HG03565 (cell line): ENCODE measurements around the gene MBD5.

Source experiments
- ATAC-seq: cut with Tn5 transposase; IDR thresholded peaks from one replicate; pipeline ENCODE4 v1.9.1; 2021; ENCODE audit warnings: mild to moderate bottlenecking, moderate library complexity; ENCODE audit not compliant: unreplicated experiment

The MBD5 gene

GRCh38 chr2:148108385-148108784 is 87.5 kb downstream of the MBD5 start:
- ATAC-seq: no peak

- no peak for ATAC-seq
Observed at GRCh38 chr2:148110184-148110583, 89.3 kb downstream of the MBD5 start.

- ATAC-seq: no peak
Observed at GRCh38 chr2:148122788-148123187, 101.9 kb downstream of the MBD5 start.

- no peak for ATAC-seq
Observed at GRCh38 chr2:148124271-148124670, 103.4 kb downstream of the MBD5 start.

- no peak for ATAC-seq
Observed at GRCh38 chr2:148130581-148130980, 109.7 kb downstream of the MBD5 start.

- ATAC-seq: no peak
Observed at GRCh38 chr2:148132412-148132811, 111.5 kb downstream of the MBD5 start.

- ATAC-seq: no peak
Observed at GRCh38 chr2:148135705-148136104, 114.8 kb downstream of the MBD5 start.

- ATAC-seq: no peak
Observed at GRCh38 chr2:148136441-148136840, 115.5 kb downstream of the MBD5 start.

GRCh38 chr2:148161909-148162435 is 141.1 kb downstream of the MBD5 start:
- ATAC-seq: no peak

- no peak for ATAC-seq
Observed at GRCh38 chr2:148162871-148163270, 142.0 kb downstream of the MBD5 start.

- no peak for ATAC-seq
Observed at GRCh38 chr2:148165975-148166374, 145.1 kb downstream of the MBD5 start.

GRCh38 chr2:148167241-148167766 is 146.4 kb downstream of the MBD5 start:
- ATAC-seq: no peak

- no peak for ATAC-seq
Observed at GRCh38 chr2:148167855-148168254, 147.0 kb downstream of the MBD5 start.

- no peak for ATAC-seq
Observed at GRCh38 chr2:148172131-148172753, 151.4 kb downstream of the MBD5 start.

- ATAC-seq: no peak
Observed at GRCh38 chr2:148173168-148173567, 152.3 kb downstream of the MBD5 start.

- no peak for ATAC-seq
Observed at GRCh38 chr2:148177559-148177958, 156.7 kb downstream of the MBD5 start.

- no peak for ATAC-seq
Observed at GRCh38 chr2:148179724-148180123, 158.8 kb downstream of the MBD5 start.

- no peak for ATAC-seq
Observed at GRCh38 chr2:148184976-148185375, 164.1 kb downstream of the MBD5 start.

GRCh38 chr2:148194882-148195281 is 174.0 kb downstream of the MBD5 start:
- ATAC-seq: no peak

GRCh38 chr2:148201075-148202004 is 180.4 kb downstream of the MBD5 start:
- ATAC-seq: no peak

- ATAC-seq: no peak
Observed at GRCh38 chr2:148202237-148202636, 181.3 kb downstream of the MBD5 start.

- ATAC-seq: no peak
Observed at GRCh38 chr2:148207111-148207510, 186.2 kb downstream of the MBD5 start.
